ENCODE measurements around the gene DPYSL4.

DPYSL4 gene

DNA sequence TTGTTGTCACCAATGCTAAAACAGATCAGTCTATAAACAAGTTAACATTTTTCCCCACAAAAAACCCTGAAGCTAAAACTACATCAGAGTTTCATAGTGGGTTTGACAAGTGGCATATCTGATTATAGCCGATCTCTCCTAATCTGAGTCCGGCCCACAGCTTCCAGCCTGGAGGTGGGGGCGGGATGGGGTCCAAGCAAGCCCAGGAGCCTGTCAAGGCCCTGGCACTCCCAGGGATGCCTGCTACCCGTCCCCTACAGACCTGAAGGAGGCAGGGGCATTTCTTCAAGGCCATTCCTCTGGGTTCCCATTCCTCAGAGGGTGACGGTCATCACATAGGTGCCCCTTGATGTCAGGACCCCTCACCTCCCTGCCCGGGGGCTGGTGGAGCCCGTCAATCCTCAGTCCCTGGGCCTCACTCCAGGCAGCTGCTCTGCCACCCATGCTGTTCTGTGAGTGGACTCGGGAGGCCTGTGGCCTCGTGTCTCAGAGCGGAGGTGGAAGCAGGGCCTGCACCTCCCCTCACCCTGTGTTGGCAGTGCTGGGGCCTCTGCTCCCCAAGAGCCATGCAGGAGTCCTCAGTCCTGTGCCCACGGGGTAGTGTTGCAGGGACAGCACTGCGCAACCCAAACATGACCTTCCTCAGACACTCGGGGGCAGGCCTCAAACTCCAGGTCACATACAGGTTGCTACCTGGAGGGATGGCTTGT is 8.8 kb downstream of the DPYSL4 start:
- no peak for DNase-seq (ENCODE audit: low read depth in 4 of 4, low spot score in 1 of 4)

GRCh38 chr10:132196178-132197113 is 9.7 kb downstream of the DPYSL4 start:
- DNase-seq (ENCODE audit: low read depth in 4 of 4, low spot score in 1 of 4) = no peak

- no peak for DNase-seq (ENCODE audit: low read depth in 4 of 4, low spot score in 1 of 4)
Observed at GRCh38 chr10:132197271-132198067, 10.7 kb downstream of the DPYSL4 start.

- no peak for DNase-seq (ENCODE audit: low read depth in 4 of 4, low spot score in 1 of 4)
Observed at GRCh38 chr10:132198068-132198370, 11.3 kb downstream of the DPYSL4 start.

DNA sequence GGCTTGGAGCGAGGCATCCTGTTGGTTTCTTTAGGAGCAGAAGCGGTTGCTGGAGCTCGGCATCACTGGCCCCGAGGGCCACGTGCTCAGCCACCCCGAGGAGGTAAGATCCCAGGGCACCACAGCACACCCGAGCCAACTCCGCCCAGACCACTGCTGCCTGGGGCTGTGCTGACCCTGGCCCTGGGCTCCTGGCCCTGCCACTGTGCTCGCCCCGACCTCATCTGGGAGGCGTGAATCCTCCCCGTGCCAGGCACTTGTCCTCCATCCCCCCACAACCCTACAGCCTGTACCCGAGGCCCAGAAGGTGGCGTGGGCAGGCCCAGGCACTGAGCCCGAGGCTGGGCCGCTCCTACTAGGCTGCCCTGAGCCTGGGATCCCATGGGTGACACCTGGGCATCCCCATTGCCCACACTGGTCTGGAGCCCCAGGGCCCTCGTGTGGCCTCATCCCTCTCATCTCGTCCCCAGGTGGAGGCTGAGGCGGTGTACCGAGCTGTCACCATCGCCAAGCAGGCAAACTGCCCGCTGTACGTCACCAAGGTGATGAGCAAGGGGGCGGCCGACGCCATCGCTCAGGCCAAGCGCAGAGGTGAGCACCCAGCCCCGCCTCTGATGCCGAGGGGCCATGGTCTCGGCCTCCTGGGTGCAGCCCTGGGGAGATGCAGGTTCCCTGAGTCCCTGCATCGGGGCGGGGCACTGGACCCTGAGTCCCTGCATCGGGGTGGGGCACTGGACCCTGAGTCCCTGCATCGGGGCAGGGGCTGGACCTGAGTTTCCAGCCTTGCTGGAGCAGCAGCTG is 11.8 kb downstream of the DPYSL4 start:
- no peak for DNase-seq (ENCODE audit: low read depth in 4 of 4, low spot score in 1 of 4)

DNA sequence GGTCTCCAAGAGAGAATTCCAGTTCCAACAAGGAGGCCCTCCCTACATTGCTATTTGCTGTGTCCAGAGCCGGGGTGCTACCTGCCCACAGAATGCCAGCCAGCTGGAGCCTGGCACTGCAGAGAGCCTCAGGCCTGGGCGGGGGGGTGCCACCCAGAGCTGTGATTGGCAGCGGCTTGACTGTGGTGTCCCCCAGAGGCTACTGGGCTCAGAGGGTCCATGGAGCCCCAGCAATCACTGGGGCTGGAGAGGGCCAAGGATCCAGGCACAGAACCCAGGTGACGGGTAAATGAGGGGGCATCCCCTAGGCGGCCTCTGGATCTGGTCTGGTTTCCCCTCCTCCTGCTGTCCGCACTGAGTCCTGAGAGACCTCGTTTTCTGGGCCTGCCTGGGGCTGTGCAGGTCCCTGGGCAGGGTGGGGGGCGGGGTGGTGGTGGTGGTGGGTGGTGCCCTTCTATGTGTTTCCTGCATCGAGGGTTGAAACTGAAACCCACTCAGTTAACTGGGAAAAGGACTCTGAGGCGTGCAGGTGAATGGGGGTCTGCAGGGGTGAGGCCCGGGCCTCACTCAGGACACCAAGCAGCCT is 12.6 kb downstream of the DPYSL4 start:
- no peak for DNase-seq (ENCODE audit: low read depth in 4 of 4, low spot score in 1 of 4)

DNA sequence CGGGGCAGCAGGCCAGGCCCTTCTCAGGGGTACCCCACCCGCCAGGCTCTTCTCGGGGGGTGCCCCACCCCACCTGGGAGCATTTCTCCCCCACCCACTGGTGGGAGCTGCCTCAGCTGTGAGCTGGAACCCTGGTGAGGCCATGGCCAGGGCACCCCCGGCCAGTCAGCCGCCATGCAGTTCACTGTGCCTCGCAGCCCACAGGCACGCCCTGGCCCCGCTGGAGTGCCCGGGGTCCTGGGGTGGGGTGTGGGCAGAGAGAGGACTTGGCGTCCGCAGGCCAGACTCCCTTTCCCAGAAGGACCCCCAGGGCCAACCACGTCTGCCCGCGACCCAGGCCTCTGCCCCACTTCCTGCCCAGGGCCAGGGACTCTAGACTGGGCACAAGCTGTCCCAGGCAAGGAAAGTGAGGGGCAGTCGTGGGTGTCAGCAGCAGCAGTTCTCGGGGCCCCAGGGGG is 13.1 kb downstream of the DPYSL4 start:
- no peak for DNase-seq (ENCODE audit: low read depth in 4 of 4, low spot score in 1 of 4)

DNA sequence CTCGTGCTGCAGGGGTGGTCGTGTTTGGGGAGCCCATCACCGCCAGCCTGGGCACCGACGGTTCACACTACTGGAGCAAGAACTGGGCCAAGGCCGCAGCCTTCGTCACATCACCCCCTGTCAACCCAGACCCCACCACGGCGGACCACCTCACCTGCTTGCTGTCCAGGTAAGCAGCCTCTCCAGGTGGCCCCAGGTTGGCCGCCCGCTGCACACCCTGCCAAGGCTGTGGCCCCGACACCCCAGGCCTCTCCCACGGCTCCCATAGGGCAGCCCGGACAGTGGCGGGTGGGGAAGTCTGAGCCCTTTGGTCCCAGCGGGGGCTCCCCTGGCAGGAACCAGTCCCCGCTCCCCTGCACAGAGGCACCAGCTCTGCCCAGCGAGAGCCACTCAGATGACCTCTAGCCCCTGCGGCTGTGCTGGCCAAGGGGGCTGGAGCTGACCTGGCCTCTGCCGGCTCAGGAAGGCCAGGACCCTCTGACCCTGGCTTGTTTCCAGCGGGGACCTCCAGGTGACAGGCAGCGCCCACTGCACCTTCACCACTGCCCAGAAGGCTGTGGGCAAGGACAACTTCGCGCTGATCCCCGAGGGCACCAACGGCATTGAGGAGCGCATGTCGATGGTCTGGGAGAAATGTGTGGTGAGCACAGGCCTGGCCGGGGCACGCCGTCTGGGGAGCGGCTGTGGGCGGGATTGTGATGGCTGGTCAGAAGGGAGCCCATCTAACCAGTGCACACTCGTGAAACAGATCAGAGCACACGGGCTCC is 13.8 kb downstream of the DPYSL4 start:
- no peak for DNase-seq (ENCODE audit: low read depth in 4 of 4, low spot score in 1 of 4)

DNA sequence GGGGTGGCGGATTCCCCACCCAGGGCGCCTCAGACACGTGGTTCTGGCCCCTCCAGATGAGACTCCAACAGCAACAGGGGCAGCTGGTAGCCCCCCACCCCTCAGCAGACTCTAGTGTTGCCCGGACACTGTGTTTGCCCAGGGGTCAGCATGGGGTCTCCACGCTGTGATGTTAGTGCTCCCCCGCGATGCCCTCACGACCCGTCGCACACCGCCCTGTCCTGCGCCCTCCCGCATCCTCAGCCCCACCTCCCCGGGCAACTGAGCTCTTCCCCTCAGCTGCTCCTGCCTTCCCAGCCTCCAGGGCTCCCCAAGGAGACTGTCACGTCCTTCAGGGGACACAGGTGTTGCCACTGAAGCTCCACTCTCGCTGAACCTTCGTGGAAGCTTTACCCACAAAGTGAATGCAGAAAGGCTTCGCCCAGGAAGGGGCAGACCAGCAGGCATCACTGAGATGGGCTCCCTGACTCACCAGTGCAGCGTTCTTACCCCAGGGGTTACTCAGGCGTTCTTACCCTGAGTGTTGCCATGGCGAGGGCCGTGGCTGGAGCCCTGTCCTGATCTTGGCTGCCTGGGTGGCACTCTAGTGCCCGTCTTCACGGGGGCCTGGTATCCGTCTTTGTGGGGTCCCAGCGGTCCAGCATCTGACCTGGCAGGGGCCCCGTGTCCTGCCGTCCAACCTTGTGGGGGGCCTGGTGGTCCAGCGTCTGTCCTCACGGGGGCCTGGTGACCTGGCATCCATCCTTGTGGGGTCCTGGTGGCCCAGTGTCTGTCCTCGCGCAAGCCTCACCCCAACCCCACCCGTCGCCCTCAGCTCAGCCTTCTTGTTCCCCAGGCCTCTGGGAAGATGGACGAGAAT is 14.6 kb downstream of the DPYSL4 start:
- DNase-seq (ENCODE audit: low read depth in 4 of 4, low spot score in 1 of 4) = no peak

GRCh38 chr10:132202070-132202970 is 15.6 kb downstream of the DPYSL4 start:
- DNase-seq (ENCODE audit: low read depth in 4 of 4, low spot score in 1 of 4) = no peak

GRCh38 chr10:132203256-132204077 is 16.7 kb downstream of the DPYSL4 start:
- DNase-seq (ENCODE audit: low read depth in 4 of 4, low spot score in 1 of 4) = no peak

DNA sequence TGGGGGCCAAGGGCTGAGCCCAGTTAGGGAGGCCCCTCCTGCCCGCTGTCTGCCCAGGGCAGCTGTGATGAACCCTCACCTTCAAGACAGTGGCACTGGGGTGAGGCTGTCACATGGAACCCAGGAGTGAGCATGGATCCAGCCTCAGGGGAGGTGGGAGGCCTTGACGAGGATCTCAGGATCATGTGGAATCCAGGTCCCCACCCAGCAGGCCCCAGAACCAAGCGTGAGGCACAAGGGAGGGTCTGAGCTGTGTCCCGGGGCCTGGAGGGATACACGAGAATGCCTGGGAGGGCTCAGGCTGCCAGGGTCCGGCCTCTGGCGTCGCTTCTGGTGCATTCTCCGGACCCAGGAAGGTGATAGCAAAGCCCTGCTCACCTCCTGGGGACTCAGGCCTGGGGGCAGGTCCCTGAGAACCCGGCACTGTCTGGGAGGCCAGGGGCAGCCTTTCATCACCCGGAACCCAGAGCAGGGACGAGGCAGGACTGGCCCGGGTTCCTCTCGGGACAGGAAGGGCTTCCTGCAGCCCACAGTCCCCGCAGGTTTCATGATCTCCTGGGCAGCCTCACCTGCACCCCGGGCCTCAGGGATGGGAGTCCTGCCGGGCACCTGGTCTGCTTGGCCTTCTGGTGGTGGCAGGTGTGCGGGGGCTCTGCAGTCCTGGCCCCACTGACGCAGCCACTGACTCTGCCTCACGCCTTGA is 17.5 kb downstream of the DPYSL4 start:
- DNase-seq (ENCODE audit: low read depth in 4 of 4, low spot score in 1 of 4) = no peak

- DNase-seq (ENCODE audit: low read depth in 4 of 4, low spot score in 1 of 4) = no peak
Observed at GRCh38 chr10:132204781-132205473, 18.2 kb downstream of the DPYSL4 start.

GRCh38 chr10:132205650-132206376 is 19.1 kb downstream of the DPYSL4 start:
- DNase-seq (ENCODE audit: low read depth in 4 of 4, low spot score in 1 of 4) = no peak

DNA sequence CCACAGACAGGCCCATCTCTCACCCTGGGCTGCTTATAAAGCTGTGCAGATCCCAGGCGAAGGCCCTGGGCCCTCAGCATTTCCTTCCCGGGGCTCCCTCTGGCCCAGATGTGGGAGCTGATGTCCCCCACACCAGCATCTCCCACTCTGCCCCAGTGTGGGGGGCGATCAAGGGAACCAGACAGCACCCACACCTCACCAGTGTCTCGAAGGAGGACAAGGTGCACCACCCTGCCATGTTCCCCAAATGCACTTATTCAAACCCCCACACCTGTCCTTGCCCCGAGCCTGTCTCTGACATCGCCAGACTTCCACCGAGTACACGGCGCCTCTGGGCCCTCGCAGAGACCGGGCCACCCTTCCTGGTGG is 19.6 kb downstream of the DPYSL4 start:
- no peak for DNase-seq (ENCODE audit: low read depth in 4 of 4, low spot score in 1 of 4)

All from stimulated activated CD4-positive, alpha-beta T cell treated with anti-CD3 and anti-CD28 coated beads, Interleukin-1b, Interleukin-23, amount 100 ng/mL, for 24 hours (primary cell).